HG02759 (cell line): ENCODE measurements around the gene WDFY1.
"Not testable (repeated sequence)": the region's sequence is repeated elsewhere in the genome, so short reads cannot be mapped to it uniquely, and the experiment has no call there.

Experiments used
- ATAC-seq: cut with Tn5 transposase; IDR thresholded peaks from one replicate; pipeline ENCODE4 v1.9.1; 2021; ENCODE audit warnings: mild to moderate bottlenecking, moderate library complexity; ENCODE audit not compliant: unreplicated experiment

WDFY1 gene

DNA sequence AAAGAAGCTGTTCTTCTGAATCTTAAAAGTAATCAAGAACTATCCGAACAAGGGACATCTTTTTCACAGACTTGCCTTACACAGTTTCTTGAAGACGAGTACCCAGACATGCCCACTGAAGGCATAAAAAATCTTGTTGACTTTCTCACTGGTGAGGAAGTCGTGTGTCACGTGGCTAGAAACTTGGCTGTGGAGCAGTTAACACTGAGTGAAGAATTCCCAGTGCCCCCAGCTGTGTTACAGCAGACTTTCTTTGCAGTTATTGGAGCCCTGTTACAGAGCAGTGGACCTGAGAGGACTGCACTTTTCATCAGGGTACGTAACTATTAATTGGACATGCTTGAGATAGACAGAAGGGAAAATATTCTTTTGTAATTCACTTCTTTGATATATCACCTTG is 14.6 kb upstream of the WDFY1 start:
- no peak for ATAC-seq

DNA sequence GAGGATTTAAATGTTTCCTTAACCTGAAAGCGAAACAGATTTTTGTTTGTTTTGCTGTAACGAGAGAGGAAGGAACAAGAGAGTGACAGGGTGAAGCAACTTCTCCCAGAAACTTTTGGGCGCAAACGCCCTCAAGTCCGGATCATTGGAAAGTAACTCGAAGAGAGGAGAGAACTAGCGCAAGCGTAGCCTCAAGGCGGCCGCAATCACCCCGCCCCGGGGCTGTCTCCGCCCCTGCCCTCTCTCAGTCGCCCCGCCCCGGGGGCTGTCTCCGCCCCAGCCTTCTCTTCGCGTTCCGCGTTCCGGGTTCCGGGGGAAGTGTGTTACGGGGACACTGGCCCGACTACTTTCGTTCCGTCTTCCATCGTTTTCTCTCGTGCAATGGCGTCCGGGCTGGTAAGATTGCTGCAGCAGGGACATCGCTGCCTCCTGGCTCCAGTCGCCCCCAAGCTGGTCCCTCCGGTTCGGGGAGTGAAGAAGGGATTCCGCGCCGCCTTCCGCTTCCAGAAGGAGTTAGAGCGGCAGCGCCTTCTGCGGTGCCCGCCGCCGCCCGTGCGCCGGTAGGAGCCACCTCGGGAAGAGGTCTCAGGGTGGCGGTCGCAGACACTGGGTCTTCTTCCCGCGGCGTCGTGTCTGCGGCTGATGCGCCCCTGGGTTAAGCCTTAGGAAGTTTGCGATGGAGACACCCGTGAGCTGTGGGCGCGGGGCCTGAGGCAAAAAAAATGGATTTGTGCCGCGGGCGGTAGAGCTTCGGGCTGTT is 12.1 kb upstream of the WDFY1 start, which contains the start of gene MRPL44:
Gene MRPL44 (plus strand): TSS at position 372 of the 760 bp plus-strand sequence. CDS start 10 bp downstream, at position 382.
- ATAC-seq, result peak; percentile 98

DNA sequence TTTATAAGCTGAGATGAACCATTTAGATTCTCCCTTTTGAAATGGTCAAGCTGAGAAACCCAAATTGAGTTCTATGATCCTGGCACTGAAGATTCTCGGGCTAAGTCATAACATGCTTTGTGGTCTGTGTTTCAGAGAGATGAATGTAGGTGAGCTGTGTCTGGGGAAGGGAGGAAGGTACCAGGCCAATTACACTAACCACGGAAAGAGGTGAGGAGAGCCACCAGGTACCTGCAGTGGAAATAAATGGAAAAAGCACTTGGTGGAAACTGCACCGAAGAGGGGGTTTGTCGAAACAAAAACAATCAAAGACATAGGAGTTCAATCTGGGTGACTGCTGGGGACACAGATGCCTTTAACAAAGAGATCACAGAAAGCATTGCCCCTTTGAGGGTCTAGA is 11.2 kb upstream of the WDFY1 start:
- no peak for ATAC-seq

DNA sequence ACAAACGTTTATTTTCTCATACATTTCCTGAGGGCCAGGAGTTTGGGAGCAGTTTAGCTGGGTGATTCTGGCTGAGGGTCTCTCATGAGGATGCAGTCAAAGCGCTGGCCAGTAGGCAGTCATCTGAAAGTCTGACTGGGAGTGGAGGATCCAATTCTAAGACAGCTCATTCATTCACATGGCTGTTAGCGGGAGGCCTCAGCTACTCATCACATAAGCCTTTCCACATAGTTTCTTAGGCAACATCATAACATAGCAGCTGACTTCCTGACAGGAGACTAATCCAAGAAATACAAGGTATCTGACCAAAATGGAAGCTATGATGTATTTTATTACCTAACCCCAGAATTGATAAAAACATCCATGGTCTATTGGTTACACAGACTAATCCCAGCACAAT is 9.3 kb upstream of the WDFY1 start:
- no peak for ATAC-seq

DNA sequence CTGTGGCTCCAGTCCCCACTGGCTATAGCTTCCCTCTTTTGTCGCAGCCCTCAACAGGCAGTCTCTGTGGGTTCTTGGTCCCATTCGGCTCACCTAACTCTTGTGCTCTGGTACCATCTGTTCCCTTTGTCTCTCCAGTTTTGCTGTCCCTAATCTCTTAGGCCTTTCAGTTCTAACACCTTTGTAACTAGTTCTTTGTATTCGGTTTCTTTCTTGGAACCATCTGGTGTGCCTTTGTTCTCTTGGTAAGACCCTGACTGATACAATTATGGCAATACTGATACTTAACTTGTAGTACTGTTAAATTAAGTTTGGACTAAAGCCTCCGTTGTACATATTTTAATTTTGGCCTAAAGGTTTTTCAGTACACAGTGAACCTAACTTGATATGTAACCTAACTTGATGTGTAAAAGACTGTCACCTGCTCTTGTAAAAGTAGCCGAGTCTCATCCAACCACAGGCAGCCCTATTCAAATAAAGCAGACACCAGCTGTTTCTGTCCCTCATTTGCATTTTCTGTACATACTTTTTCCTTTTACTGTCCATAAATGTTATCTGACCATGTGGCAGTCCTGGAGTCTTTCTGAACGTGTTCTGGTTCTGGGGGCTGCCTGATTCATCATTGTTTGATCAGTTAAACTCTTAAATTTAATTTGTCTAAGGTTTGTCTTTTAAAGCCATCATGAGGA is 7.3 kb upstream of the WDFY1 start:
- peak; percentile 35 for ATAC-seq

DNA sequence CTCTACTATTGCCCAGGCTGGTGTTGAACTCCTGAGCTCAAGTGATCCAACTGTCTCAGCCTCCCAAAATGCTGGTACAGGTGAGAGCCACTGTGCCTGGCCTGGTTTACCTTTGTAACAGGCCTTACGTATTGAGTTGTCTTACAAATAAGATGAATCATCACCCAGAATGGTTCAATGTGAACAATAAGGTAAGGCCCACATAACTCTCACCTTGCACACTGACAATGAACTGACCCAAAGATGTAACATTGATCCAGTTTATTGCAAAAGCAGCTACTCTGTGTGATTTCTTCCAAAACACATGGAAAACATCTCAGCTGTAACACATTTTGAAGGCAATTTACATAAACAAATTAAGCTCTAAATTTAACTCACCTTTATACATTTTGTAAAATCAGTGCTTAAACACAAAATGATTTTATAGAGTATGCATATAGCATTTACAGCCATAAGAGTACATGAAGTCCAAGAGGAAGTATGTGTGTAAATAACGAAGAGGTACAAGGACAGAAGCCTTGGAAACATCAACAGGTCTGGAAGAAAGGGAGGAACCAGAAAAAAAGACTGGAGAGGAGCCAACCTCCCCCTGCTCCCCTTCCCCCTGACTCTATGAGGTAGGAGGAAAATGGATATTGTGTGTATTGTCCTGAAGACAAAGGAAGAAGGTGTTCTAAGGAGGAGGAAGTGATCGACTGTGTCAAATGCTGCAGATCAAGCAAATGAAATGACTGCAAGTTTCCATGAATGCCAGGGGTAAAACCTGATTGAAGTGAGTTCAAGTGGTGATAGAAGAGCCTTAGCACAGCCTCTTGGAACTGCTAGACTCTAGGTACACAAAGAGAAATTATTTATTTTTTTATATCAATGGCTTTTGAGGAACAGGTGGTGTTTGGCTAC is 5.6 kb upstream of the WDFY1 start:
- ATAC-seq, result no peak

DNA sequence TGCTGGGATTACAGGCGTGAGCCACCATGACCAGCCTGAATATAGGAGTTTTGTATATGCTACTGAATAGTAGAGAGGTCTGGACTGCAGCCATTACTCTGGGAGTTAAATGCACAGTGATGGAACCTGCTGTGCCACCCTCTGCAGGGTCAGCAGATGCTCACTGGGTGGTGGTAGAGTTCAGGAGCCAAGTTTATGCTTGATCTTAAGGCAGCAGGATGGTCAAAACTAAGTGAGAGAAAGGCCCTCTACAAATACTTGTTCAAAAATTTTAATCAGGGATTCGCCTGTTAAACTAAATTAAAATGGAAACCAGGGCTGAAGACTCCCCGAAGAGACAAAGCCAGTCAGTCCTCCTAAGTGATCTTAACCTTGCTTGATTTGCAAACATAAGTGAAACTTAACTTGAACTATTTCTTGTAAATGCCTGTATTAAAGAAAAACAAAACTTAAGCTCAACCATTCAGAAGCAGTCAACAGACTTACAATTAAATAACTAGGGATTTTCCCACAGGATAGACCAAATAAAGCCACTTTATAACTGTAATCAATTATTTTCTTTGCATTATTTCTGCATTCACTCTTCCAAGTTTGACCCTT is 4.2 kb upstream of the WDFY1 start:
- ATAC-seq, result no peak

DNA sequence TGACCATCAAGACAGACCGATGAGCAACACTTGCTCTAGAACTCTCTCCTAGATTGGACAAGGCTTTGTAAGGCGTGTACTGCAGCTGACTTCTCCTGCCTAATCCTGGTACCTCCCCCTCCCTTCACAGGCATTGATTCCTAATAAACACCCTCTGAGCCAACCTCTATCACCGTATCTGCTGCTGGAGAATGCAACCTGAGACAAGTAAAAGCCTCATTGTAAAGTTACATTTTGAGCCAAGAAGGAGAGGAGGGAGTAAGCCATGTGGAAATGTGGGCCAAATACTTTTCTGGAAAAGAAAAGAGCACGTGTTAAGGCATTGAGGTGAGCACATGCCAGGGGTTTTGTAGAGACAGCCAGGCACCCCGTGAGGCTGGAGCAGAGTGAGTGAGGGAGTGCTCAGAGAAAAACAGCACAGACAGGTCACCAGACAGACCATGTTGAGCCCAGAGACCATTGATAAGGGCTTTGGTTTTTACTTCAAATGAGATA is 2.6 kb upstream of the WDFY1 start:
- no peak for ATAC-seq

DNA sequence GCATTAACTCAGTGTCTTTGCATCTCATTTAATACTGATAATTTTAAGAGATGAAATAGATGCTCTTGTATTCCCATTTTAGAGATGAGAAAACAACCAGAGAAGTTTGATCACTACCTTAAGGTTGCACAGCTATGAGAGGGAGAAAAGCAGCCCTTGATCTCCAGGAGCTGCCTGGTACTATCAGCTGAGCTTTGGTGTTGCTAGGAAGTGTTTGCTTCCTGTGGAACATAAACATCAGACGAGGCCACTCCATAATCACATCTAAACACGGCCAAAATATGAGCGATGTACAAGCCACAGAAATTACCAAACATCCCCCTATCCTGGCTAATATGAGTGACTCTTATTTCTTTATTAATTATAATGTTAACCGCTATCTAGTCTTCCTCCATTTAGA is 620 bp upstream of the WDFY1 start:
- ATAC-seq, result no peak

DNA sequence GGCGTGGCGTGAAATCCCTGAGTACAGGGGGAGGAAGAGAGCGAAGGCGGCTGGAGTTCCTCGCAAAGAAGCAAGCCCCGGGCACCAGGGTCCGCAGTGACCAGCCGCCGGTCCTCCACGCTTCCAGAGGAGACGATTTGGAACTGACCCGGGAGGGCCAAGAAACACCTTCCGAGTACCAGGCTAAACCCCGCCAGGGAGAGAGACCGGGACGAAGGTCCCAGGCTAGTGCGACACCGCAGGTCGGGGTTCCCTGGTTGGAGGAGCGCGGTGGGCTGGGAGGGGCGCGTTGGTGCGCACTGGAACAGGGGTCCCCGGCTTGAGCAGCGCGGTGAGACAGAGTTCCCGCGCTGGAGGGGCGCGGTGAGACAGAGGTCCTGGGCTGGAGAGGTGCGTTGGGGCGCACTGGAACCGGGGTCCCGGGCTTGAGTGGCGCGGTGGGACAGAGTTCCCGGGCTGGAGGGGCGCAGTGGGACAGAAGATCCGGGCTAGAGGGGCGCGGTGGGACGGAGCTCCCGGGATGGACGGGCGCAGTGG is 901 bp downstream of the WDFY1 start:
- peak; percentile 20 for ATAC-seq

DNA sequence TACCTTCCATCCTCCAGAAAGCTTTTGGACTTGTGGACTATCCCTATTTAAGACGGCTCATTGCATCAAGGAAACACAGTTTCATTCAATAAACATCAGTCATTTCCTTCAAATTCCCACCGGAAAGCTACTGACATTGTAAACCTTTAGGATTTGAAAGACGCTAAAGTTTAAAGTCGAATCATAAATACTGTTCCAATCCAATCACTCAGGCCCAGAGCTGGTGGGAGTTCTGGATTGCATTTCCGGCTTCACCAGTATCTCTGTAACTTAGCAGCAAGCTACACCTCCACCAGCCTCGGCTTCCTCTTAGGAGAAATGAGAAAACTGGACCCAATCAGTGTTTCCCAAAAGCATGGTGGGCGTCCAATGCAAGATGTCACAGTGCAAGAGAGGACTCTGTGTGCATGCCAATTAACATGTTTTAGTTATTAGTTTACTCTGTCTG is 1.6 kb downstream of the WDFY1 start:
- ATAC-seq, result no peak

DNA sequence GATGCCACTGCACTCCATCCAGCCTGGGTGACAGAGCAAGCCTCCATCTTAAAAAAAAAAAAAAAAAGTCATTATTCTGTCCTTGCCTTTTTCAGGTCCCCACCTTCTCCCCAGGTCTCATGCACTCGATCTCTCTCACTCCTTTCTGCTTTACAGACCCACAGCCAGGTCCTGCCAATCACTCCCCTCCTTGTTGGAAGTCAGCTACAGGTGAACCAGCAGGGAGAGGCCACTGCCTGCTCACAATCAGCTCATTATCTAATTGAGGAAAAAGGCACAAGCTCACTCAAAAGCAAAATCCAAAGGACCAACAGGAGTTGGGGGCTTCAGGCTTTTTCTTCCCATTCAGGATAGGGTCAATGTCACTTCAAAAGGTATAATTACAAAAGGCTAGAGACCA is 2.0 kb downstream of the WDFY1 start:
- no peak for ATAC-seq

DNA sequence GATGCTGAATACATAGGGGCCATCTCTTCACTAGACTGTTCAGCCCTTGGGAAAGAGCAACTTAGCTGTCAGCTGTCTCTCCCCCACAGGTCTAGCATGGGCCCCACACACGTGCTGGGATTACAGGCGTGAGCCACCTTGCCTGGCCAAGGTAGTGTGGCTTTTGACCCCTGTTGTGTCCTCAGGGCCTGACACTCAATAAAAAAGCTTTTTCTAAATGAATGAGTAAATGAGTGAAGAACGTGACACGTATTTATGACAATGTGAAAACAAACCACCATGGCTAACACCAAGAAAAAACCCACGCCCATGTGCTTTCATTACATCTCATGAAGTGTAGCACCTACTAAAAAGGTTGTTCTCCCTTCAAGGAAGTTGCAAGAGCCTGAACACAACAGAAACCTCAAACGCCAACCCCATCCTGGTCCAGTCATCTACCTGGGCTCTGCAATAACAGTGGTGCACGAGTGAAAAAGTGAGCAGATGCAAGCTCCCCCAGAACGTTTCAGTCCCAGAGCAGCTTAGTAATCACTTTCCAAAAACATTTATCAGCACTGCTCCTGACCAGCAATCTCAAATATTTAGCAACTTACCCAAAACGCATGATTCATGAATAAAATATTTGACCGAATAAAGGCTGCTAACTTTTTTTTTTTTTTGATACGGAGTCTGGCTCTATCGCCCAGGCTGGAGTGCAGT is 3.4 kb downstream of the WDFY1 start:
- peak; percentile 51 for ATAC-seq

DNA sequence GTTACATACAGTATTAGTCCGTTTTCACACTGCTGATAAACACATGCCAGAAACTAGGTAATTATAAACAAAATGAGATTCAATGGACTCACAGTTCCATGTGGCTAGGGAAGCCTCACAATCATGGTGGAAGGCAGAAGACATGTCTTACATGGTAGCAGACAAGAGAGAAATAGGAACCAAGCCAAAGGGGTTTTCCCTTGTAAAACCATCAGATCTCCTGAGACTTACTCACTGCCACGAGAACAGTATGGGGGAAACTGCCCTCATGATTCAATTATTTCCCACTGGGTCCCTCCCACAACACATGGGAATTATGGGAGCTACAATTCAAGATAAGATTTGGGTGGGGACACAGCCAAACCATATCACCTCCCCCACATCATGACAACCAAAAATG is 5.7 kb downstream of the WDFY1 start:
- ATAC-seq, result not testable (repeated sequence)

DNA sequence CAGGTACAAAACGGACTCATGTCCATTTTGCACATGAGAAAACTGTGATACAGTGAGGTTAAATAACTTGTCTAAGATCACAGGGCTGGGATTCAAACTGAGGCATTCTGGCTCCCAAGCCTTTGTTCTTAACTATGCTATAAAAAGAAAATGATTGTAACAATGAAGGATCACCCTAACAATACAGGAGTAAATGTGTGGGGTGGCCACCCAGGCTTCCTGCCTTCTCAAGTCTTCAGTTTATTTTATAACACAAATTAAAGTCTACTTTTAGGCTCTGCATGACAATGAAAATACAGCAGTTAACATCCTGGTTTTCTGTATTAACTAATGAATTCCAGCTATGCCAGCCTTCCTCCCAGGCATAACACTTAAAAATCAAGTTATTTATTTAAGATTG is 7.6 kb downstream of the WDFY1 start:
- no peak for ATAC-seq

DNA sequence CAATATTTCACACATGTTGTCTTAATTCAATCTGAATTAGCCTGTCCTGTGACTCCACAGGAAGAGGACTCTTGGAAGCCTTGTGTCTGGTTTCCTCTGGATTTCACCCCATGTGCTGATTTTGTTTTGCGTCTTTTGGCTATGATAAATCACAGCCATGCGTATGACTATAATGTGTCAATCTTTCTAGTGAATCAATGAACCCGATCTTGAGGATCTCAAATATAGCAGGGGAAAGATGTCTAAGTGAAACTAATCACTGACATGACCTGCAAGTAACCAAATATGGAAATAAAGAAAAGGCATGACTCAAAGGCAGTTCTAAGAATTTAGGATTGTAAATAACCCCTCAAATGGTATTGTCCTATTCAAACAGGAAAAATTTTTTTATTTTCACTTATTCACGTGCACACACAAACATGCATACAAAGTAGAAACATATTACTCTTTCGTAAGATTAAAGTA is 8.2 kb downstream of the WDFY1 start:
- ATAC-seq, result no peak

DNA sequence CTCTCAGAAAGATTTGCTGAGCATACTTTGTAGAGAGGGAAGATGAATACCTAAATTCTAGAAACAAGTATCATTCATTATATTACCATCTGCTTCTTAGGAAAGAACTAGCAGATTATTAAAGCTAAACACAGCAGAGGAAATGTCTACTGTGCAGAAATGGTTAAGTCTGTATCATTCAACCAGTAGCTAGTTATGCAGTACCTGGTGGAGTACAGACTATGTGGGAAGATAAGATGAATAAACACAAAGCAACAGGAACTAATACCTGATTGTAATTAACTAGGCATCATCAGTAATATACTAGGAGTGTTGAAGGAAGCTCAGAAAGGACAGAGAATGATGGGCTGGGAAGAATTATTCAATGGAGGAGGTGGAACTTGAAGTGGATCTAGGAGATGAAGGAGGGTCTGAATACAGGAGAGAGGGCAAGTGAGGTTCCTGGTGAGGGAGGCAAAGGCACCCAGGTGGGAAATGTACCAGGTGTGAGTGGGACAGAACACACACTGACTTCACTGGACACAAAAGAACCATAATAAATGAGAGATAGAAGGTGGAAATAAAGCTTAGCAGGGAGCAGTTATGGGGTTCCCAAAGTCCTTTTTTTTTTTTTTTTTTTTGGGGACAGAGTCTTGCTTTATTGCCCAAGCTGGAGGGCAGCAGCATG is 9.5 kb downstream of the WDFY1 start:
- ATAC-seq, result no peak

DNA sequence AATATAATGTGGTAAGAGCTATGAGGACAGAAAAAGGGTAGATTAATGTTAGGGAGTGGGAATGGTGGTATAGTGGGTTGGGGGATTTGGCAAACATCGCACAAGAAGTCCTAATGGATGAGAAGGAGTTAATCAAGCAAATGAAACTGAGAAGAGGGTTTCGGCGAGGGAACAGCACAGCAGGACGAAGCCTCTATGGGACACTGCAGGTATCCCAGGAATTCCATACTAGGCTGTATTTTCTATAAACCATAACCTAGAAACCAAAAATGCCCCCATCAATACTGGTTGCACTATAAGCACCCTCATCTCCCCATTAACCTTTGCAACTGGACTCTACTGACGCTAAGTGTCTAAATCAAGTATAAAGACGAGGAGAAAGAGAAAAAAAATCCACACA is 10.3 kb downstream of the WDFY1 start:
- no peak for ATAC-seq
